Mucosa of rectum (tissue), 2 donors: ENCODE measurements around the gene YDJC.
A peak's percentile ranks its signal among the peaks of the same experiment; 100 is the strongest.

Experiments used
- H3K27ac ChIP-seq, 2 donors: one replicate each; pipeline ENCODE4 v1.7.0; 2013; ENCODE audit warnings: inconsistent platforms in 2 of 2, low read depth in 2 of 2, low read length in 2 of 2
- H3K27me3 ChIP-seq, 2 donors: one replicate each; pipeline ENCODE4 v1.7.0; 2013; ENCODE audit warnings: low read length in 2 of 2; ENCODE audit not compliant: control insufficient read depth in 2 of 2, insufficient read depth in 2 of 2
- H3K36me3 ChIP-seq, 2 donors: one replicate each; pipeline ENCODE4 v1.7.0; 2013; ENCODE audit warnings: low read length in 2 of 2; ENCODE audit not compliant: control insufficient read depth in 2 of 2, insufficient read depth in 2 of 2
- H3K4me1 ChIP-seq, 2 donors: one replicate each; pipeline ENCODE4 v1.7.0; 2013; ENCODE audit warnings: low read length in 2 of 2, mild to moderate bottlenecking in 1 of 2; ENCODE audit not compliant: control insufficient read depth in 2 of 2, insufficient read depth in 2 of 2
- H3K4me3 ChIP-seq, 2 donors: one replicate each; pipeline ENCODE4 v1.7.0; 2013; ENCODE audit warnings: low read length in 2 of 2
- H3K9ac ChIP-seq, 2 donors: one replicate each; pipeline ENCODE4 v1.7.0; 2013; ENCODE audit warnings: low read length in 2 of 2, low read depth in 1 of 2, mild to moderate bottlenecking in 1 of 2
- H3K9me3 ChIP-seq, 2 donors: one replicate each; pipeline ENCODE4 v1.7.0; 2013; ENCODE audit warnings: low read length in 2 of 2; ENCODE audit not compliant: control insufficient read depth in 2 of 2
- donor health status: healthy.
- donor health status: Normal muscosa, but diverticular disease.

YDJC gene

GRCh38 chr22:21665047-21665851, 35.4 kb upstream of the YDJC start:
- Histone ChIP-seq H3K36me3 (peaks cover 0 to 5% of the 10 kb centered on the region in 2 donors), H3K9me3 (no peaks in the 10 kb centered on the region), H3K4me3 (peak overlapping the region; percentile 94 to 95), H3K9ac (peak overlapping the region; percentile 86 to 97), H3K27me3 (no peaks in the 10 kb centered on the region), H3K27ac (peak overlapping the region; percentile 88 to 94), H3K4me1 (peaks cover 3 to 5% of the 10 kb centered on the region in 2 donors)

- Histone ChIP-seq H3K9me3 (no peaks in the 10 kb centered on the region), H3K27me3 (no peaks in the 10 kb centered on the region), H3K9ac (no peak overlapping the region), H3K36me3 (no peaks in the 10 kb centered on the region), H3K4me1 (peaks cover 3 to 5% of the 10 kb centered on the region in 2 donors), H3K4me3 (no peak overlapping the region), H3K27ac (no peak overlapping the region)
Measured at GRCh38 chr22:21663738-21664137, 33.9 kb upstream of the YDJC start.

- H3K36me3 ChIP-seq = no peaks in the 10 kb centered on the region
- H3K9me3 ChIP-seq = no peaks in the 10 kb centered on the region
- peaks cover 0 to 3% of the 10 kb centered on the region in 2 donors for H3K27me3 ChIP-seq
- H3K4me3 ChIP-seq = no peak overlapping the region
- peaks cover 6 to 12% of the 10 kb centered on the region in 2 donors for H3K4me1 ChIP-seq
- H3K9ac ChIP-seq = no peak overlapping the region
- H3K27ac ChIP-seq = no peak overlapping the region
Measured at GRCh38 chr22:21661991-21662390, 32.2 kb upstream of the YDJC start.

GRCh38 chr22:21660904-21661303, 31.1 kb upstream of the YDJC start:
- no peaks in the 10 kb centered on the region for H3K36me3 ChIP-seq

GRCh38 chr22:21659864-21660525, 30.2 kb upstream of the YDJC start:
- Histone ChIP-seq H3K36me3 (no peaks in the 10 kb centered on the region), H3K4me1 (peaks cover 5 to 10% of the 10 kb centered on the region in 2 donors), H3K27ac (no peak overlapping the region), H3K27me3 (peaks cover 0 to 3% of the 10 kb centered on the region in 2 donors), H3K9ac (no peak overlapping the region), H3K9me3 (no peaks in the 10 kb centered on the region), H3K4me3 (no peak overlapping the region)

More at GRCh38 chr22:21660904-21661303, 31.1 kb upstream of the YDJC start:
- Histone ChIP-seq H3K27ac (no peak overlapping the region), H3K27me3 (peaks cover 0 to 3% of the 10 kb centered on the region in 2 donors), H3K4me1 (peaks cover 5 to 12% of the 10 kb centered on the region in 2 donors), H3K9me3 (no peaks in the 10 kb centered on the region), H3K9ac (no peak overlapping the region), H3K4me3 (no peak overlapping the region)

GRCh38 chr22:21657360-21658032, 27.7 kb upstream of the YDJC start:
- Histone ChIP-seq H3K27me3 (peaks cover 0 to 3% of the 10 kb centered on the region in 2 donors), H3K36me3 (no peaks in the 10 kb centered on the region), H3K9ac (peak overlapping the region in 1 of 2 donors; percentile 58), H3K9me3 (no peaks in the 10 kb centered on the region), H3K27ac (no peak overlapping the region), H3K4me3 (peak overlapping the region; percentile 56 to 70), H3K4me1 (peaks cover 5 to 13% of the 10 kb centered on the region in 2 donors)

GRCh38 chr22:21657020-21657359, 27.2 kb upstream of the YDJC start:
- Histone ChIP-seq H3K27me3 (peaks cover 0 to 3% of the 10 kb centered on the region in 2 donors), H3K36me3 (no peaks in the 10 kb centered on the region), H3K9me3 (no peaks in the 10 kb centered on the region), H3K27ac (no peak overlapping the region), H3K9ac (no peak overlapping the region), H3K4me3 (peak overlapping the region; percentile 50 to 70), H3K4me1 (peaks cover 9 to 15% of the 10 kb centered on the region in 2 donors)

- H3K4me1 ChIP-seq = peaks cover 12 to 19% of the 10 kb centered on the region in 2 donors
- no peaks in the 10 kb centered on the region for H3K9me3 ChIP-seq
- H3K36me3 ChIP-seq = peaks cover 0 to 3% of the 10 kb centered on the region in 2 donors
- no peaks in the 10 kb centered on the region for H3K27me3 ChIP-seq
- no peak overlapping the region for H3K27ac ChIP-seq
- H3K9ac ChIP-seq = peak overlapping the region; percentile 32 to 52
- H3K4me3 ChIP-seq = peak overlapping the region; percentile 64 to 75
Measured at GRCh38 chr22:21652547-21653545, 23.0 kb upstream of the YDJC start.

GRCh38 chr22:21652010-21652546, 22.3 kb upstream of the YDJC start:
- Histone ChIP-seq H3K4me3 (peak overlapping the region; percentile 64 to 75), H3K36me3 (peaks cover 0 to 3% of the 10 kb centered on the region in 2 donors), H3K4me1 (peaks cover 10 to 18% of the 10 kb centered on the region in 2 donors), H3K27me3 (no peaks in the 10 kb centered on the region), H3K9ac (peak overlapping the region; percentile 32 to 52), H3K9me3 (no peaks in the 10 kb centered on the region), H3K27ac (no peak overlapping the region)
